Large intestine (tissue), 3 donors: ENCODE data around the gene PANK3. TPM values are rescaled to one million over a fixed set of nuclear protein-coding genes. Genes with fewer than 3 reads are reported as not detected.

Experiments used
- DNase-seq, 2 donors: peaks; one replicate each; pipeline versions ENCODE4 v3.0.0 to v3.0.0-alpha.2; 2013
- H3K27ac ChIP-seq: one replicate; pipeline ENCODE4 v1.5.1; 2013; ENCODE audit warnings: low read length
- H3K27me3 ChIP-seq: 2 replicates; pipeline ENCODE4 v1.6.1; 2013; ENCODE audit warnings: low read length; ENCODE audit not compliant: control insufficient read depth, insufficient read depth
- H3K36me3 ChIP-seq: 2 replicates; pipeline ENCODE4 v1.6.1; 2013; ENCODE audit warnings: low read length; ENCODE audit not compliant: control insufficient read depth, insufficient read depth
- H3K4me1 ChIP-seq: one replicate; pipeline ENCODE4 v1.6.1; 2013; ENCODE audit warnings: low read length; ENCODE audit not compliant: control insufficient read depth, insufficient read depth
- H3K4me3 ChIP-seq: one replicate; pipeline ENCODE4 v1.5.1; 2013; ENCODE audit warnings: low read length
- H3K9me3 ChIP-seq: one replicate; pipeline ENCODE4 v1.6.1; 2013; ENCODE audit warnings: mild to moderate bottlenecking, low read depth, low read length, moderate library complexity; ENCODE audit not compliant: control insufficient read depth
- WGBS: methylation state at CpG from one replicate; pipeline ENCODE4 v1.1.5; 2013; ENCODE audit warnings: low lambda C conversion rate; ENCODE audit not compliant: insufficient coverage; 5-methylcytosine and 5-hydroxymethylcytosine counted together
- polyA plus RNA-seq: library from polyadenylated mRNA; unstranded; fragments of 120-200 nt; gene quantifications from one replicate; pipeline ENCODE4 v1.2.1, GENCODE V29; 2013

Gene PANK3
- polyA plus RNA-seq, 1 donor: 56.9 TPM

DNA sequence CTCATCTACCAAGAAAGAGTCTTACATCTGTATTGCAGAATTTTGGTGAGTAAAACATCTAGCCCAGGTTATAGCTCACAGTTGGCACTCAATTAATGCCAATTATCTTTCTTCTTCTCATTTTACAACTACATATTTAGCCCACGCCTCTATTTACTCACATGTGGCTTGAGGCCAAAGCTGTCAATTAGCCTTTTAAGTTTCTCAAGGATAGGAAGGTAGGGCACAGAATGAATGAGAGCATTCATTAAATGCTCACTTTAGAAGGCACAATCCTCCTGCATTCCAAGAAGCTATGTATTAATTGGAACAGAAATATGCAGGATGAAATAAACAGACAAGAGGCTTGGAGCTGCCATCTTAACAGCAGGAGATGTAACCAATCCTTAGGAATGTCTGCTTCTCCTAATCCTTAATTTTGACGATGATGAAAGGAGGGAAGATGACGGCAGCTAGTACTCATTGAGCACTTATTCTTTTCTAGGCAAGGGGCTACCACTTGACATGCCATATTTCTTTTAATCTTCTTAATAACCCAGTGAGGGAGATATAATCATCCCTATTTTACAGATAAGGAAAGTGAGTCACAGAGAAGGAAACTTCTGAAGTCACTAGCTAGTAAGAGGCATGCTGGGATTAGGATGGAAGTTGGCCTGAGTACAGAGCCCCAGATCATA lies 30.8 kb upstream of the PANK3 start:
- no peak for DNase-seq
- Histone ChIP-seq H3K27me3 (no peaks in the 10 kb centered on the region), H3K4me1 (peaks cover 4% of the 10 kb centered on the region), H3K9me3 (no peaks in the 10 kb centered on the region), H3K27ac (no peak overlapping the region), H3K36me3 (no peaks in the 10 kb centered on the region), H3K4me3 (no peak overlapping the region)
- no CpG with 5 or more reads among the region's 3 CpGs for WGBS

GRCh38 chr5:168608821-168609220 lies 29.7 kb upstream of the PANK3 start:
- 0% methylated on average over 1 of the region's 2 CpGs for WGBS
- no peak overlapping the region for H3K27ac ChIP-seq
- no peaks in the 10 kb centered on the region for H3K36me3 ChIP-seq
- no peaks in the 10 kb centered on the region for H3K9me3 ChIP-seq
- H3K4me1 ChIP-seq: peaks cover 4% of the 10 kb centered on the region
- DNase-seq: no peak
- no peak overlapping the region for H3K4me3 ChIP-seq
- H3K27me3 ChIP-seq: no peaks in the 10 kb centered on the region

DNA sequence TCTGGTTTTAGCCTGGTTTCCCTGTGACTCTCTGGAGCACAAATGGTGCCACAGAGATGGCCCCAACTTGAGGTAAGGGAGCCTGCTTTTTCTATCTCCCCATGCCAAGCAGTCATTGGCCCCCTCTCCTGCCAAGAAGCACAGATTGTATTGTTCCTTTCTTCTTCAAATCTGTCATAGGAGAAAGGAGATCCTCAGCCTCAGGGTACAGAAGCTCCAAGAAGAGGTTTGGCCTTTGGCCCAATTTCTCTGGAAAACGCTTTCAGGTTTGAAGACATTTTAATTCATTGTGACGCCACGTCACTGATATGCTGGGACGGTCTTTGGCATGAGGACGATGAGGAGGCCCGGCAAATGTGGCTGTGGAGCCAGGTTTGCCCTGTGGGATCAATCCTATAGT lies 29.2 kb upstream of the PANK3 start:
- Histone ChIP-seq H3K27me3 (no peaks in the 10 kb centered on the region), H3K4me1 (peaks cover 2% of the 10 kb centered on the region), H3K9me3 (no peaks in the 10 kb centered on the region), H3K4me3 (no peak overlapping the region), H3K27ac (no peak overlapping the region), H3K36me3 (no peaks in the 10 kb centered on the region)
- no CpG with 5 or more reads among the region's 6 CpGs for WGBS
- DNase-seq: no peak

- Histone ChIP-seq H3K27me3 (no peaks in the 10 kb centered on the region), H3K4me1 (no peaks in the 10 kb centered on the region), H3K36me3 (no peaks in the 10 kb centered on the region), H3K27ac (no peak overlapping the region), H3K4me3 (no peak overlapping the region), H3K9me3 (no peaks in the 10 kb centered on the region)
- WGBS: no CpG with 5 or more reads among the region's 2 CpGs
- no peak for DNase-seq
These were observed 28.8 kb upstream of the PANK3 start for GRCh38 chr5:168607946-168608345.

DNA sequence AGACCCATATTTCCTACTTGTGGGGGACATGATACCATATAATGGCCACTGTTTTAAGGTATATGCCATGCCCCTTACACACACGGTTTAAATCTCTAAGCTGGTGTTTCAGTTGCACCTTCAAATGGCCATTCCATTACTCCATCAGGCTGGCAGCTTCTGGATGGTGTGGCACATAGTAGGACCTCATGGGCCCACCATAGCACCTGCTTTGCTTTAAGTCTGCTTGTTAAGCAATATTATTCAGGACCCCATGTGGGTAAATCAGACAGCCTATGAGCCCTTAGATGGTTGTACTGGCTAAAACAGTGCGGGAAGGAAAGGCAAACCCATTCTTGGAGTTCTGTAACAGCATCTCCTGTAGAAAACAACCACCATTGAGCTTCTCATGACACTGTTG lies 27.4 kb upstream of the PANK3 start:
- Histone ChIP-seq H3K27me3 (no peaks in the 10 kb centered on the region), H3K4me1 (no peaks in the 10 kb centered on the region), H3K27ac (no peak overlapping the region), H3K36me3 (no peaks in the 10 kb centered on the region), H3K9me3 (no peaks in the 10 kb centered on the region), H3K4me3 (no peak overlapping the region)
- no peak for DNase-seq
- no CpG with 5 or more reads among the region's 2 CpGs for WGBS

- no peaks in the 10 kb centered on the region for H3K27me3 ChIP-seq
- H3K4me1 ChIP-seq: peaks cover 9% of the 10 kb centered on the region
- H3K9me3 ChIP-seq: no peaks in the 10 kb centered on the region
- no peak overlapping the region for H3K4me3 ChIP-seq
- DNase-seq: no peak
- H3K27ac ChIP-seq: no peak overlapping the region
- no peaks in the 10 kb centered on the region for H3K36me3 ChIP-seq
These were observed 25.3 kb upstream of the PANK3 start for GRCh38 chr5:168604436-168604835.

DNA sequence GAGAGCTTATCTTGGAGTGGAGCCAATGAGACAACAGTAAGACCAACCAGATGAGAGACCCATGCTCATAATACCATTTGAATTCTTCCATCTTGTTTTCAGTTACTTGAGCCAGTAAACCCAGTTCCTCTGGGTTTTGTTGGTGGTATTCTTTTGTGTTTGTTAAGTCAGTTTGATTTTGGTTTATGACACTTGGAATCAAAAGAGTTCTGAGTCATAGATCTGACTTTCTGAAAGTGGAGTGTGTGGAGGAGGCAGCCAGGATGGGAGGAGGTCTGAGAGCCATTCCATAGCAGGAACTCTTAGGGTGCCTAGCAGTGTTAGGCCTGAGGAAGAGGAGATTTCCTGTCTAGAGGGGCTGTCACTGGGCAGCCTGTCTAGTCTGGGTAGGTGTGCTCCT lies 24.6 kb upstream of the PANK3 start:
- Histone ChIP-seq H3K27me3 (no peaks in the 10 kb centered on the region), H3K4me1 (peaks cover 9% of the 10 kb centered on the region), H3K27ac (no peak overlapping the region), H3K9me3 (no peaks in the 10 kb centered on the region), H3K4me3 (no peak overlapping the region), H3K36me3 (no peaks in the 10 kb centered on the region)
- DNase-seq: no peak

GRCh38 chr5:168602517-168602916 lies 23.3 kb upstream of the PANK3 start:
- Histone ChIP-seq H3K27me3 (no peaks in the 10 kb centered on the region), H3K4me3 (no peak overlapping the region), H3K27ac (no peak overlapping the region), H3K36me3 (no peaks in the 10 kb centered on the region), H3K9me3 (no peaks in the 10 kb centered on the region), H3K4me1 (peaks cover 9% of the 10 kb centered on the region)
- no peak for DNase-seq

- H3K36me3 ChIP-seq: no peaks in the 10 kb centered on the region
- H3K4me1 ChIP-seq: peaks cover 9% of the 10 kb centered on the region
- no peak for DNase-seq
- H3K4me3 ChIP-seq: no peak overlapping the region
- H3K9me3 ChIP-seq: no peaks in the 10 kb centered on the region
- H3K27ac ChIP-seq: no peak overlapping the region
- WGBS: 80% methylated on average over 1 of the region's 2 CpGs
- no peaks in the 10 kb centered on the region for H3K27me3 ChIP-seq
These were observed 22.8 kb upstream of the PANK3 start for GRCh38 chr5:168601972-168602371.

GRCh38 chr5:168600409-168600808 lies 21.2 kb upstream of the PANK3 start:
- peak overlapping the region; percentile 0 for H3K27ac ChIP-seq
- no peaks in the 10 kb centered on the region for H3K36me3 ChIP-seq
- 67% methylated on average over 1 of the region's 3 CpGs for WGBS
- peaks cover 9% of the 10 kb centered on the region for H3K4me1 ChIP-seq
- H3K9me3 ChIP-seq: no peaks in the 10 kb centered on the region
- H3K27me3 ChIP-seq: no peaks in the 10 kb centered on the region
- no peak overlapping the region for H3K4me3 ChIP-seq
- peak; percentile 64 to 85 for DNase-seq

- 100% methylated on average over 1 of the region's 10 CpGs for WGBS
These were observed 20.7 kb upstream of the PANK3 start for GRCh38 chr5:168599826-168600225.

More at GRCh38 chr5:168599826-168600225, 20.7 kb upstream of the PANK3 start:
- H3K4me1 ChIP-seq: peaks cover 9% of the 10 kb centered on the region
- H3K36me3 ChIP-seq: no peaks in the 10 kb centered on the region
- H3K4me3 ChIP-seq: no peak overlapping the region
- no peaks in the 10 kb centered on the region for H3K9me3 ChIP-seq
- no peaks in the 10 kb centered on the region for H3K27me3 ChIP-seq
- DNase-seq: no peak
- no peak overlapping the region for H3K27ac ChIP-seq
